GM12801 (cell line): ENCODE measurements around the gene DGKQ.

Source experiments
- CTCF ChIP-seq: IDR thresholded peaks from one replicate; pipeline ENCODE4 v1.5.1; 2011; ENCODE audit warnings: control low read depth; ENCODE audit not compliant: insufficient read length; ENCODE audit errors: extremely low read depth

Gene DGKQ

DNA sequence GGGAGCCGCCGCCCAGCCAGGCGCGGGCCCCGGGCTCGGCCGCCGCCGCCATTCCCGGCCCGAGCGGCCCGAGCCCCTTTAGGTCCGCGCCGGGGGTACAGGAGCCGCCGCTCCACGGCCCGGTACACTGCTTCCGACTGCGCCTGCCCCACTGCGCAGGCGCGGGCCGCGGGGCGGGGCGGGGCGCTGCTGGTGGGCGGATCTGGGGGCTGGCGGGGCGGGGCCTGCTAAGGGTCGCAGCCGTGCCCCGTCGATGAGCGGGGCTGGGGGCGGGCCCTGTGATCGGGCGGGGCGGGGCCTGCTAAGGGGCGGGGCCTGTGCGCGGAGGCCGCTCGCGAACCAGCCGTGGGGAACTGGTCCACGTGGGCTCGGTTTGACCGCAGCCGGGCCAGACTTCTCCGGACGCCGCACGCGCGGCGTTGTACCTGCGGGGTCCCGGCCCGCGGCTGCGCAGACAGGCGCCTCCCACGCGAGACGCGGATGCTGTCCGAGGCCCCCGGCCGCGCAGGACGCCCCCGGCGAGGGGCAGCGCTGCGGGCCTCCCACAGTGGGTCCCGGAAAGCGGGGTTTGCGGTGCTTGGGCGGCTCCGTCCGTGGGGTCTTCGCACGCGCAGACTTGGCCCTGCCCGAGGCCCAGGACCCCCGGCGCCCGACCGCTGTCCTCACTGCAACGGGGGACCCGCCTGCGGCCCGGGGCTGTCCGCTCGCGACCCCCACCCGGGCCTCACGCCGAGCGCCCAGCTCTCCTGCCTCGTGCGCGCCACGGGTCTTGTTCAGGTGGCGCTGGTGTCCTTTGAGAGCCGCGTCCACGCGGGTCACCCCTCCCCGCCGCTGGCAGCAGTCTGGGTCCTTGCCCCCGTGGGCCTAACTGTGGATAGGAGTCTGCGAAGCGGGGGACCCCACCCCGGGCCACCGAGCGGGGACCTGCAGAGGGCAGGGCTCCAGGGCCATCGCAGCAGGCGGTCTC, at the start of gene DGKQ:
TSS of gene DGKQ (minus strand) at position 139 of the 967 bp plus-strand sequence. CDS start at position 52, 87 bp downstream.
- no peak for TF ChIP-seq CTCF

GRCh38 chr4:1022739-1023066, 49.3 kb upstream of the DGKQ start:
- no peak for TF ChIP-seq CTCF

DNA sequence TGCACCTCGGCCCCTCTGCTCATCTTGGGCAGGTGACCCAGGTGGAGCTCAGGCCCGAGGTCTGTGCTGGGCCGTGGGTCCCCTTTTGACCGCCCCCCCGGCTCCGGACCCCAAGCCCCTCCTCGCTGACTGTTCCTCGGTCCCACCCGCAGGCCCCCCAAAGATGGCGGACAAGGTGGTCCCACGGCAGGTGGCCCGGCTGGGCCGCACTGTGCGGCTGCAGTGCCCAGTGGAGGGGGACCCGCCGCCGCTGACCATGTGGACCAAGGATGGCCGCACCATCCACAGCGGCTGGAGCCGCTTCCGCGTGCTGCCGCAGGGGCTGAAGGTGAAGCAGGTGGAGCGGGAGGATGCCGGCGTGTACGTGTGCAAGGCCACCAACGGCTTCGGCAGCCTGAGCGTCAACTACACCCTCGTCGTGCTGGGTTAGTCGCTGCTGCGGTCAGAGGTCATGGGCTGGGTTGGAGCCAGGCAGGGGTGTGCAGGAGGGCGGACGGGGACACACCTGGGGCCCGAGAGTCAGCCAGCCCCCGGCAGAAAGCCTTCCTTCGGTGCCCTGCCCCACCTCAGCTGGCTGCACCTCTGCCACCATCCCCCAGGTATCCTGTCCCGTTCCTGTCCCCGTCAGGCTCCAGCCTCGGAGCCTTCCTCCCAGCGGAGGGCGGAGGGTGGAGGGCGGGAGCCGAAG, 48.8 kb upstream of the DGKQ start:
- TF ChIP-seq CTCF = no peak

- TF ChIP-seq CTCF = no peak
Observed at GRCh38 chr4:1021386-1022050, 48.1 kb upstream of the DGKQ start.

DNA sequence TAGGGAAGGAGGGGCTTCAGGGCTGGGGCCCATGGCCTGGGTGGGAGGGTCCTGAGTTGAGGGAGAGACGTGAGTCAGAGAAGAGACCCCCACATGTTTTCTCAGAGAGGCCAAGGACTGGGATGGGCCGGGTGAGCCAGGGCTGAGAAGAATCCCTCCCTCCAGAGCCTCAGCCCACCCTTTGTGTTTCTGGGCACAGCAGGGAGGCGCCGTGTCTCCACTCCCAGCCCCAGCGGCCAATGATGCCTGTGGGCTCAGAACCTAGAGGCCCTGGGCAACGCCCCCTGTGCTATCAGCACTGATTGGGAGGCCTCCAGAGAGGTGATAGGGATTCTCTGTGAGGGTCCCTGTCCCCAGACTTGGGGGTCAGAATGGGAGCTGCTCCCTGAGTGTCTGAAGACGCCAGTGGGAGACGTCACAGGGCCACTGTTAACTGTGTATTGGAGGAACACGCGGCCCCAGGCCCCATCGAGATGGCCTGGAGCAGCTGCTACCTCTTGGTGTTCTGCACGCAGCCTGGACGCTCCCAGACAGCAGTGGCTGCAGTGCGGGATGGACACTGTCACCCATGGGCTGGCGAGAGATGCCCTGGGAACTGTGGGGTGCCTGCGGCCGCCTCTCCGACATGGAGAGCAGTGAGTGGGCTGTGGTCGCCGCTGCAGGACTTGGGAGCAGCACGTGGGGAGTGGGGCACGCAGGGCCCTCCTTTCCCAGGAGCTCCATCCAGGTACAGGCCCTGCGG, 46.5 kb upstream of the DGKQ start:
- TF ChIP-seq CTCF = no peak

DNA sequence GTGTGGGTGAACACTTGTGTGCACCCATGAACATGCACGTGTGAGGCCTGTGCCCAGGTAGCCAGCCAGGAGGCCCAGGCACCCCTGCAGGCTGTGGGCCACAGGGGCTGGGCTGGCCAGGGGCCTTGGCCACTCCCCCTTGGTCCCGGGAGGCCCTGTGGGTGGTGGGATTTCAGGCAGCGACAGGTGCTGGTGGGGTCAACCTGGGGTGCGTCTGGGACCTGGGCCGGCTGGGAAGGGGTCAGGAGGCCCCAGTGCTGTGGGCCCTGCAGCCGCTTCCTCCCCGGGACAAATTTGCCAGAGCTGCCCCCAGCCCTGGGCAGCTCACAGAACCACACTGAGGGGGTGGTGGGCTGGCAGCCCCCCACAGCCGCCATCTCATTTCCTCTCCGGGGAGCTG, 46.0 kb upstream of the DGKQ start:
- TF ChIP-seq CTCF = no peak
